Activated CD4-positive, alpha-beta T cell treated with anti-CD3 and anti-CD28 coated beads, Interleukin-2, amount 10 ng/mL, durations not matched to agents 24 days and 14 days (primary cell): ENCODE measurements around the gene MAGI2. TPM values are rescaled to one million over a fixed set of nuclear protein-coding genes. Genes with fewer than 3 reads are reported as not detected.

Source experiments
- DNase-seq: peaks from one replicate; pipeline ENCODE4 v3.0.0; 2022
- H3K27ac Mint-ChIP-seq: one replicate; pipeline ENCODE4 v1.8.0; 2022; ENCODE audit warnings: mild to moderate bottlenecking, mixed read lengths
- H3K27me3 Mint-ChIP-seq: one replicate; pipeline ENCODE4 v1.8.0; 2022; ENCODE audit warnings: mixed read lengths
- H3K36me3 Mint-ChIP-seq: one replicate; pipeline ENCODE4 v1.8.0; 2022; ENCODE audit warnings: low read depth, mild to moderate bottlenecking, mixed read lengths
- H3K4me1 Mint-ChIP-seq: one replicate; pipeline ENCODE4 v1.8.0; 2021; ENCODE audit warnings: mixed read lengths
- H3K4me3 Mint-ChIP-seq: one replicate; pipeline ENCODE4 v1.8.0; 2022; ENCODE audit warnings: mild to moderate bottlenecking, moderate library complexity, mixed read lengths
- H3K9me3 Mint-ChIP-seq: one replicate; pipeline ENCODE4 v1.8.0; 2021; ENCODE audit warnings: mixed read lengths
- intact Hi-C: fragments of 100-400 bp; cut with micrococcal nuclease; formaldehyde crosslinking; loops from one replicate; pipeline ENCODE4 v1.15.1; 2023
- total RNA-seq: library from RNA; stranded (reverse); gene quantifications from 2 replicates; pipeline ENCODE4 v1.2.3, GENCODE V29; 2022

MAGI2 gene
- total RNA-seq, 1 donor from 2014 or later = 0.12 TPM

- no peaks in the 10 kb centered on the region for H3K36me3 Mint-ChIP-seq
- H3K4me3 Mint-ChIP-seq = no peak overlapping the region
- intact Hi-C loops = no loop called here
- no peaks in the 10 kb centered on the region for H3K27me3 Mint-ChIP-seq
- H3K27ac Mint-ChIP-seq = no peak overlapping the region
- H3K9me3 Mint-ChIP-seq = no peaks in the 10 kb centered on the region
- DNase-seq = no peak
- H3K4me1 Mint-ChIP-seq = no peaks in the 10 kb centered on the region
These were observed 27.8 kb downstream of the MAGI2 start for GRCh38 chr7:79425665-79426064.

GRCh38 chr7:79421751-79422150 lies 31.7 kb downstream of the MAGI2 start:
- DNase-seq = no peak
- intact Hi-C loops = no loop called here
- Mint-ChIP-seq H3K27ac (no peak overlapping the region), H3K4me3 (no peak overlapping the region), H3K27me3 (no peaks in the 10 kb centered on the region), H3K9me3 (no peaks in the 10 kb centered on the region), H3K36me3 (no peaks in the 10 kb centered on the region), H3K4me1 (no peaks in the 10 kb centered on the region)

- no peak for DNase-seq
- H3K9me3 Mint-ChIP-seq = no peaks in the 10 kb centered on the region
- no peaks in the 10 kb centered on the region for H3K4me1 Mint-ChIP-seq
- H3K27me3 Mint-ChIP-seq = no peaks in the 10 kb centered on the region
- intact Hi-C loops = no loop called here
- no peak overlapping the region for H3K27ac Mint-ChIP-seq
- H3K36me3 Mint-ChIP-seq = no peaks in the 10 kb centered on the region
- no peak overlapping the region for H3K4me3 Mint-ChIP-seq
These were observed 33.0 kb downstream of the MAGI2 start for GRCh38 chr7:79420464-79420863.

GRCh38 chr7:79414910-79415309 lies 38.6 kb downstream of the MAGI2 start:
- H3K9me3 Mint-ChIP-seq = no peaks in the 10 kb centered on the region
- no peak overlapping the region for H3K27ac Mint-ChIP-seq
- DNase-seq = no peak
- H3K4me1 Mint-ChIP-seq = no peaks in the 10 kb centered on the region
- no peak overlapping the region for H3K4me3 Mint-ChIP-seq
- intact Hi-C loops = no loop called here
- H3K36me3 Mint-ChIP-seq = no peaks in the 10 kb centered on the region
- no peaks in the 10 kb centered on the region for H3K27me3 Mint-ChIP-seq

- H3K27me3 Mint-ChIP-seq = no peaks in the 10 kb centered on the region
- H3K4me1 Mint-ChIP-seq = no peaks in the 10 kb centered on the region
- H3K4me3 Mint-ChIP-seq = no peak overlapping the region
- no peak for DNase-seq
- H3K9me3 Mint-ChIP-seq = no peaks in the 10 kb centered on the region
- no peak overlapping the region for H3K27ac Mint-ChIP-seq
- no peaks in the 10 kb centered on the region for H3K36me3 Mint-ChIP-seq
- intact Hi-C loops = no loop called here
These were observed 40.6 kb downstream of the MAGI2 start for GRCh38 chr7:79412915-79413314.

DNA sequence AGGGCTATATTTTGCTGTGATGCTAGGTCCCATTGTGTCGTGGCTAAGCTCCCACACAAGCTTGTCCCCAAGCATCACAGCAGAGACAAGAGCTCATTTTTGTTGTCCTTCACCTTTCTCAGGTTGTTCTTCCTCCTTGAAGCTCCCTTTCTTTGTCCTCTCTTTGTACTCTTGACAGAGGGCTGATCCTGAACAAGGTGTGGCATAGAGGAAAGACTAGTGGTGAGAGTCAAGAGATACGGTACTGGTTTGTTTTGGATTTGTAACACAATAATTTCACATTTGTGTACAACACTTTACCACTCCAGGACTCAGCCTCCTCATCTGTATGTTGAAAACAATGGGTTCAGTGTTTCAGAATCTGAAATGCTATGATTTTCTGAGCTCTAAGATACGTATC lies 41.0 kb downstream of the MAGI2 start:
- Mint-ChIP-seq H3K4me1 (no peaks in the 10 kb centered on the region), H3K36me3 (no peaks in the 10 kb centered on the region), H3K9me3 (no peaks in the 10 kb centered on the region), H3K27me3 (no peaks in the 10 kb centered on the region), H3K4me3 (no peak overlapping the region), H3K27ac (no peak overlapping the region)
- no peak for DNase-seq
- intact Hi-C loops = no loop called here

DNA sequence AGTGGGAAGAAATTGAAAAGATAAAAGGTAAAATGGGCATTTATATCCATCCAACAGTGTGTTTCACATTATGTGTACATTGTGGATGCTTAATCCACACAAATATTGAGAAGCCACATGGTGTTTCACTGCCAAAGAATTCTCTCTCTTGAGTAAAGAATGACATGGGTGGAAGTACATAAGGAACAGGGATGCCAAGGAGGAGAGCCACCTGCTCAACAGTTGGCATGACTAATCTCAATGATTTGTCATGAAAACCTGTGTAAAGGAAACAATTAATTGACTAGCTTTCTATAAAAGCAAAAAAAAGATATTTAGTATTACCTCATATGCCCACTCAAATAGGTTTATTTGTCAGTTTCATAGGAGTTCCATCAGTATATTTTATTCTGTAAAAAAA lies 43.1 kb downstream of the MAGI2 start:
- H3K9me3 Mint-ChIP-seq = no peaks in the 10 kb centered on the region
- H3K4me3 Mint-ChIP-seq = no peak overlapping the region
- H3K36me3 Mint-ChIP-seq = no peaks in the 10 kb centered on the region
- intact Hi-C loops = no loop called here
- no peak for DNase-seq
- H3K4me1 Mint-ChIP-seq = no peaks in the 10 kb centered on the region
- no peaks in the 10 kb centered on the region for H3K27me3 Mint-ChIP-seq
- no peak overlapping the region for H3K27ac Mint-ChIP-seq

DNA sequence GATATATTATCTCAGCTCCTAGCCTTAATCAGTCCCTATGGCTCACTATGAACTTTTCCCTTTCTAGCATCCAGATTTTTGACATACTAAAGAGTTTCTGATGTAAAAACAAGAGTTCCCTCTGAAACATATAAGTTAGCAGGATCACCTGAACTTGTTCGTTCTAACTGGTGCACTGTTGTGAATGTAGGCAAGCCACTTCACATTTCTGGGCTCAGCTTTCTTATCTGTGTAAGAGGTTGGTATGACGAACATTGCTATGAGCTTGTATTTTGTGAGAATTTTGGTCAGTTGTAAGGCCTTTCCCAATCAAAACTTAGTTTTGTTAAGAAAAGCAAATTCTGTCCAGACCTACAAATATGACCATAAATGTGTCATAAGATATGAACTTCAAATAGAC lies 46.1 kb downstream of the MAGI2 start:
- no peaks in the 10 kb centered on the region for H3K9me3 Mint-ChIP-seq
- intact Hi-C loops = no loop called here
- H3K4me3 Mint-ChIP-seq = no peak overlapping the region
- no peak overlapping the region for H3K27ac Mint-ChIP-seq
- H3K4me1 Mint-ChIP-seq = no peaks in the 10 kb centered on the region
- H3K27me3 Mint-ChIP-seq = no peaks in the 10 kb centered on the region
- DNase-seq = no peak
- no peaks in the 10 kb centered on the region for H3K36me3 Mint-ChIP-seq

DNA sequence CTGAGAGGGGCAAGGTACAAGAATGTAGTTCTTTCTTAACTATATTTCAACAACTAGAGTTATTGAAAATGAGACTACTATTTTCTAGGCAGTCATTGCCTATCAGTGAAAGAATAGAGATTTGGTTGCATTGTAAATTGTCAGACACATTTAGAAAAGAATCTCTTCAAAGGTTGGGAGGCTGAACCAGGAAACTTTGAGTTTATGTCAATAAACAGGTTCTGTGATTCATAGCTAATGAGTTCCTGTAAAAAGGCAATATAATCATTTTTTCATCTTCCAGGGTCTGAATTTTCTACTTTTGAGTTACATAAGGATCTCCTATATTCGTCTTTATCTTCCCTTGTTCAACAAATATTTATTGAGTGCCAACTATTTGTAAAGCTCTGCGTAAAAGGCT lies 47.1 kb downstream of the MAGI2 start:
- no peak for DNase-seq
- Mint-ChIP-seq H3K4me3 (no peak overlapping the region), H3K27ac (no peak overlapping the region), H3K4me1 (no peaks in the 10 kb centered on the region), H3K9me3 (no peaks in the 10 kb centered on the region), H3K27me3 (no peaks in the 10 kb centered on the region), H3K36me3 (no peaks in the 10 kb centered on the region)
- intact Hi-C loops = no loop called here

DNA sequence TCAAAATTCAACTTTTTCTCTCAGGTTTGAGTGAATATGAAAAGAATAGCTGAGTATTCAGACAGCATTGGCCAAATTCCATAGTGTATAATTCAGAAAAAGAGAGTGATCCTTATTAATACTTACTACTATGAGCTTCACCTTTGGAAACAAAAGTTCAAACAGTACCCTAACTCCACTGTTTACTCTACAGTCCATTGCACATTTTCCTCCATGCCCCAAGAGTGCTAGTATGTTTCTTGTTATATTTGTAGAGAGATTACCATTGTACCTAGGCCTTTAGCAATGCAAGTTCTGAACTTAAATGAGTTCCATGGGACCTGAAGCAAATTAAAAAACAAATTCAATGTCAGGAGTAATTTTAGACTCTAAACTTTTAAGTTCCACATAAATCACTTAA lies 48.1 kb downstream of the MAGI2 start:
- intact Hi-C loops = no loop called here
- Mint-ChIP-seq H3K4me3 (no peak overlapping the region), H3K9me3 (no peaks in the 10 kb centered on the region), H3K27me3 (no peaks in the 10 kb centered on the region), H3K4me1 (no peaks in the 10 kb centered on the region), H3K27ac (no peak overlapping the region), H3K36me3 (no peaks in the 10 kb centered on the region)
- DNase-seq = no peak

GRCh38 chr7:79403879-79404278 lies 49.6 kb downstream of the MAGI2 start:
- H3K4me3 Mint-ChIP-seq = no peak overlapping the region
- DNase-seq = no peak
- H3K4me1 Mint-ChIP-seq = no peaks in the 10 kb centered on the region

GRCh38 chr7:79403451-79403850 lies 50.0 kb downstream of the MAGI2 start:
- Mint-ChIP-seq H3K36me3 (no peaks in the 10 kb centered on the region), H3K27ac (no peak overlapping the region), H3K27me3 (no peaks in the 10 kb centered on the region), H3K4me1 (no peaks in the 10 kb centered on the region), H3K4me3 (no peak overlapping the region), H3K9me3 (no peaks in the 10 kb centered on the region)
- intact Hi-C loops = no loop called here
- no peak for DNase-seq

More at GRCh38 chr7:79403879-79404278, 49.6 kb downstream of the MAGI2 start:
- intact Hi-C loops = no loop called here
- Mint-ChIP-seq H3K27ac (no peak overlapping the region), H3K36me3 (no peaks in the 10 kb centered on the region), H3K9me3 (no peaks in the 10 kb centered on the region), H3K27me3 (no peaks in the 10 kb centered on the region)

DNA sequence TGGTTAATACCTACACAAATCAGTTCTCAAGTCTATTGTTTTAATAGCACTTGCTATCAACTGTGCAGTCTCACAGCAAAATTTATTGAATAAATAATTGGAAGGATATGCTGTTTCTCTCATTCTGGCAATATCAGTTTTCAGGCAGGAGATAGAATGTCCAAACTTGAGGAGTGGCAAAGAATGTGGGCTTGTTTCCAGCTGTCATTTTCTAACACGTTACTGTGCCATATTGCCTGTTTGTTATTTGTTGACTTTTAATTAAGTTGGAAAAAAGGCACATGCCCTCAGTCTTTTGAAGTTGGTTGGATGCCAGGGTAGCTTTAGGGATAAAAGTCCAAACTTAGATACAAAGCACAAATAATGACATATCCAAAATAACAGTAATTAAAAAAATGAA lies 52.2 kb downstream of the MAGI2 start:
- Mint-ChIP-seq H3K27me3 (no peaks in the 10 kb centered on the region), H3K36me3 (no peaks in the 10 kb centered on the region), H3K27ac (no peak overlapping the region), H3K9me3 (no peaks in the 10 kb centered on the region), H3K4me3 (no peak overlapping the region), H3K4me1 (no peaks in the 10 kb centered on the region)
- intact Hi-C loops = no loop called here
- DNase-seq = no peak

DNA sequence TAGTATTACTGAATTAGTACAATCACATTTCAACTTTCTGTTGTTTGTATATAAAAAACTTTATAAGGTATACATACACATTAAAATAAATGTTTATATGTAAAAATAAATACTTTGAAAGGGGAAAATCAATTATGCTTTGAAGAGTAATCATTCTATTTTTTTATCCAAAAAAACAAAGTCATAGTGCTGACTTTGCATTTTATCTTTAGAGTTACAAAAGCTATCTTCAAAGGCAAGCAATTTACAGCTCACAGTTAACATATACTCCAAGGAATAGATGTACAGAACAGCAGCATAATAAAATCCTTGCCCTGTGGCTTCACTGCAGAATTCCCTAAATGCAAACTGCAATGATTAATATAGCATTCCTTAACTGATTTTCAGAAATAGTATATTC lies 53.2 kb downstream of the MAGI2 start:
- DNase-seq = no peak
- no peaks in the 10 kb centered on the region for H3K27me3 Mint-ChIP-seq
- no peaks in the 10 kb centered on the region for H3K36me3 Mint-ChIP-seq
- H3K4me1 Mint-ChIP-seq = no peaks in the 10 kb centered on the region
- intact Hi-C loops = no loop called here
- no peak overlapping the region for H3K27ac Mint-ChIP-seq
- no peaks in the 10 kb centered on the region for H3K9me3 Mint-ChIP-seq
- no peak overlapping the region for H3K4me3 Mint-ChIP-seq

GRCh38 chr7:79398138-79398749 lies 55.2 kb downstream of the MAGI2 start:
- Mint-ChIP-seq H3K4me3 (no peak overlapping the region), H3K27ac (no peak overlapping the region), H3K36me3 (no peaks in the 10 kb centered on the region), H3K27me3 (no peaks in the 10 kb centered on the region), H3K4me1 (no peaks in the 10 kb centered on the region), H3K9me3 (no peaks in the 10 kb centered on the region)
- intact Hi-C loops = no loop called here
- no peak for DNase-seq
